Measurements from ENCODE around the gene BDH1. TPM values are rescaled to one million over a fixed set of nuclear protein-coding genes. Genes with fewer than 3 reads are reported as not detected.

Gene BDH1
- total and polyA plus RNA-seq, 2 of the 8 experiments (the other 6 are each of a cell fraction or from before 2014, with no cell fraction given) = 27.2 to 28.1 TPM

GRCh38 chr3:197600796-197601565, 45.2 kb upstream of the BDH1 start:
- DNase-seq (ENCODE audit: low read depth in 1 of 2, low spot score in 2 of 2) (no peak), FAIRE-seq (no peak)
- Histone ChIP-seq H3K79me2 (ENCODE audit: control insufficient read depth in 1 of 2, insufficient read depth in 2 of 2, low read length in 2 of 2) (no peaks in the 10 kb centered on the region), H4K8ac (ENCODE audit: extremely low read depth, insufficient read depth, low read length) (no peak overlapping the region), H3K23ac (ENCODE audit: insufficient read length) (no peak overlapping the region), H3K36me3 (ENCODE audit: control insufficient read depth in 2 of 4, insufficient read depth in 4 of 4, low read length in 3 of 4) (peaks cover 0 to 4% (median 0%) of the 10 kb centered on the region in 4 experiments; a peak in 2 of 8 replicates), H3K27ac (ENCODE audit: low read depth, low read length) (no peak overlapping the region), H4K91ac (replicated peaks; ENCODE audit: insufficient read length, low read length) (no peak overlapping the region), H4K5ac (ENCODE audit: insufficient read length, low read depth, low read length) (no peak overlapping the region), H2BK12ac (ENCODE audit: low read depth, low read length) (no peak overlapping the region), H2BK15ac (ENCODE audit: low read length) (no peak overlapping the region), H4K20me1 (replicated peaks in 1 of 2; ENCODE audit: control insufficient read depth in 1 of 2, insufficient read depth in 2 of 2, low read length in 2 of 2) (no peaks in the 10 kb centered on the region), H3K14ac (ENCODE audit: insufficient read length) (no peak overlapping the region), H3K4me3 (ENCODE audit: extremely low read depth in 1 of 4, insufficient read depth in 2 of 4, low read depth in 3 of 4, low read length in 4 of 4) (no peak overlapping the region), H3K9me3 (ENCODE audit: insufficient read depth in 2 of 2, low read depth in 1 of 2, low read length in 1 of 2) (peaks cover 6 to 17% of the 10 kb centered on the region in 2 experiments; a peak in 2 of 4 replicates), H3K18ac (ENCODE audit: extremely low read depth, low read length) (no peak overlapping the region; the same call in 1 of the 2 replicates), H3K56ac (replicated peaks; ENCODE audit: insufficient read length, low read depth, low read length) (no peak overlapping the region), H3K9ac (replicated peaks in 1 of 4; ENCODE audit: extremely low read depth in 1 of 4, low read depth in 3 of 4, low read length in 3 of 4) (no peak overlapping the region), H2BK5ac (ENCODE audit: low read depth, low read length) (peak overlapping the region; percentile 9; the same call in 1 of the 2 replicates), H3K79me1 (ENCODE audit: low read depth, low read length) (no peaks in the 10 kb centered on the region), H2AK5ac (ENCODE audit: low read depth, low read length) (0 out of 2 replicates have a peak overlapping the region, but pooled peaks have one; percentile 24), H2BK120ac (replicated peaks; ENCODE audit: low read depth, low read length) (no peak overlapping the region), H3K4me1 (replicated peaks in 1 of 4; ENCODE audit: control insufficient read depth in 3 of 4, insufficient read depth in 4 of 4, low read length in 3 of 4) (peaks cover 0 to 5% (median 2%) of the 10 kb centered on the region in 4 experiments; a peak in 2 of 7 replicates), H3K23me2 (ENCODE audit: low read depth, low read length) (no peaks in the 10 kb centered on the region), H3K4ac (replicated peaks; ENCODE audit: insufficient read length, low read depth, low read length) (no peak overlapping the region), H2BK20ac (ENCODE audit: low read length) (peak overlapping the region; percentile 13; the same call in 1 of the 2 replicates), H3K4me2 (ENCODE audit: insufficient read depth in 1 of 2, low read depth in 2 of 2, low read length in 2 of 2) (no peak overlapping the region), H3K27me3 (replicated peaks in 1 of 4; ENCODE audit: control insufficient read depth in 3 of 4, extremely low read depth in 1 of 4, insufficient read depth in 3 of 4, low read length in 3 of 4) (no peaks in the 10 kb centered on the region), H2AFZ (ENCODE audit: low read length) (no peak overlapping the region)
- CTCF ChIA-PET (ENCODE audit: partially characterized antibody) = interaction anchor here (0.6 to 4.4 kb wide), 12 partner anchors 9 to 309 kb away, joined by 3 to 42 read pairs (median 8); no protein-coding TSS in a partner anchor
- POLR2A ChIA-PET (ENCODE audit: partially characterized antibody) = interaction anchor here (1.4 kb wide), 1 partner anchor 53 kb away, joined by 3 read pairs; no protein-coding TSS in a partner anchor
- 94% methylated on average over 19 of the region's 22 CpGs; no CpG with 5 or more reads in 1 of the 2 experiments for WGBS, 2 experiments (ENCODE audit: extremely low coverage in 1 of 2, insufficient coverage in 1 of 2, insufficient read length in 1 of 2, insufficient replicate concordance in 2 of 2, low coverage in 1 of 2, low lambda C conversion rate in 2 of 2, missing lambda C conversion rate in 1 of 2)
- no peak for TF ChIP-seq SP1 (IDR thresholded peaks at IDR 0.05; ENCODE audit: low read depth, low read length)
- TF ChIP-seq HDAC2 (IDR thresholded peaks at IDR 0.05; ENCODE audit: borderline replicate concordance in 1 of 2, low read depth in 2 of 2, low read length in 2 of 2) = no peak
- TF ChIP-seq HDAC6 (IDR thresholded peaks at IDR 0.05; ENCODE audit: low read depth, low read length) = no peak
- TF ChIP-seq, protein P1, sequence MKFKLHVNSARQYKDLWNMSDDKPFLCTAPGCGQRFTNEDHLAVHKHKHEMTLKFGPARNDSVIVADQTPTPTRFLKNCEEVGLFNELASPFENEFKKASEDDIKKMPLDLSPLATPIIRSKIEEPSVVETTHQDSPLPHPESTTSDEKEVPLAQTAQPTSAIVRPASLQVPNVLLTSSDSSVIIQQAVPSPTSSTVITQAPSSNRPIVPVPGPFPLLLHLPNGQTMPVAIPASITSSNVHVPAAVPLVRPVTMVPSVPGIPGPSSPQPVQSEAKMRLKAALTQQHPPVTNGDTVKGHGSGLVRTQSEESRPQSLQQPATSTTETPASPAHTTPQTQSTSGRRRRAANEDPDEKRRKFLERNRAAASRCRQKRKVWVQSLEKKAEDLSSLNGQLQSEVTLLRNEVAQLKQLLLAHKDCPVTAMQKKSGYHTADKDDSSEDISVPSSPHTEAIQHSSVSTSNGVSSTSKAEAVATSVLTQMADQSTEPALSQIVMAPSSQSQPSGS (IDR thresholded peaks at IDR 0.05; ENCODE audit: low read length) = no peak
- no peak for TF ChIP-seq BACH1 (IDR thresholded peaks at IDR 0.05; ENCODE audit: low read length)
- TF ChIP-seq SIX5 (IDR thresholded peaks at IDR 0.05; ENCODE audit: low read depth, low read length) = no peak
- TF ChIP-seq FOSL1 (IDR thresholded peaks at IDR 0.05; ENCODE audit: insufficient read depth, low read depth, low read length) = no peak
- no peak for TF ChIP-seq ASH2L (IDR thresholded peaks at IDR 0.05; ENCODE audit: low read length)
- no peak for TF ChIP-seq JUN (IDR thresholded peaks at IDR 0.05; ENCODE audit: low read depth, low read length)
